Ammon's horn (tissue), 1 donor: ENCODE results near the gene LIN7C.
"Not testable (repeated sequence)": the region's sequence is repeated elsewhere in the genome, so short reads cannot be mapped to it uniquely, and the experiment has no call there.

ENCODE experiments used
- DNase-seq: peaks from one replicate; pipeline ENCODE4 v3.0.0-alpha.2; 2016; ENCODE audit warnings: low spot score

The LIN7C gene

GRCh38 chr11:27470826-27471588 is 35.6 kb downstream of the LIN7C start:
- DNase-seq, result no peak

GRCh38 chr11:27470166-27470565 is 36.4 kb downstream of the LIN7C start:
- no peak for DNase-seq

- no peak for DNase-seq
These were observed 37.4 kb downstream of the LIN7C start for GRCh38 chr11:27468995-27469695.

DNA sequence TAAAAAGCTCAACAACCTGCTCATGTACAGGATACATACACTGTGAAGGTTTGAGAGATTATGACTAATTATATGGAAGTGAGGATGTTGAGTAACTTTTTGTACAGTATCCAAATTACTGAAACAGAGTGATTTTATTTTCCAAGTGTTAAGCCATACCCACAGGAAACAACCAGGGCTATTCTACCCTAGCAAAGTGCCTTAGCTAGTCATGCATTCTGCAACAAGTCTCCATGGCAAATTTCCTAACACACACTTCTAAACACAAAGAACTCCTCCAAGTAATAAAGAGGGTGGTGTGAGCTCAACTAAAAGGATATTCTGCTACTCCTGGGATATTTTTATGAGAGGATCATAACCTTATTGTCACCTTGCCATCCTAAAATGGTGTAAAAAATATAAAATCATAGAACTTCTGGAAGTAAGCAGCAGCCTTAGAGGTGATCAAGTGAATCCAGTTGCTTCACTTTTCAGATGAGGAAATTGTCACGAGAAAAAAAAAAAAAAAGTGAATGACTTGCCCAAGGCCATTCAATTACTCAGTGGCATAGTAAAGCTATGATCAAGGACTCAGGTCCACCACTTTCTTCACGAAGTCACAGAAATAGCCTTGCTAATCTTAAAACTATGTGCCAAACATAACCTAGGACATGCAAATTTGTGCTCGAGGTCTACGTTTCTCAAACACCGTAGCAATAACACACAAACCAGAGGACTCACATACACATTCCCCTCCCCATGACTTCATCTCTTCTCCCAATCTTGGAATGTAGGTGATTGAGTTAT is 38.2 kb downstream of the LIN7C start:
- no peak for DNase-seq

DNA sequence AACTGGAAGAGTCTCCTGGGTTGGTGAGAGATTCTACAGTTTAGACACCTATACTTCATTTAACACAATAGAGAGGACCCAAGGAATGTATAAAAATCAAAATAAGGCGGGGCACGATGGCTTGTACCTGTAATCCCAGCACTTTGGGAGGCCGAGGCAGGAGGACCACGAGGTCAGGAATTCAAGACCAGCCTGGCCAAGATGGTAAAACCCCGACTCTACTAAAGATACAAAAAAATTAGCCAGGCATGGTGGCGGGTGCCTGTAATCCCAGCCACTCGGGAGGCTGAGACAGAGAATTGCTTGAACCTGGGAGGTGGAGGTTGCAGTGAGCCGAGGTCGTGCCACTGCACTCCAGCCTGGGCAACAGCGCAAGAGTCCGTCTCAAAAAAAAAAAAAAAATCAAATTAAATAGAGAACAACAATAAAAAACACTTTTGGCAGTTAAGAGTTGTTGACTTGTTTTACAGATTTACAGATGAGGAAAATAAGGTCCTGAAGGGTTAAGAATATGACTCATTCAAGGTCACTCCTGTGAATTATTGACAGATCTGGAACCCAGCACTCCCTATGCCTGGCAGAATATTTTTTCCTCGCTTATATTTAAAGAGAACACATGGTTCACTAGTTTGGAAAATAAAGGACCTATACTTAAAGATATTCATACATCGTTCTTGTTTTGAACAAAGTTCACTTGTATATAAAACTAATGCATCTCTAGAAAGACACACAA is 39.2 kb downstream of the LIN7C start:
- DNase-seq, result no peak

DNA sequence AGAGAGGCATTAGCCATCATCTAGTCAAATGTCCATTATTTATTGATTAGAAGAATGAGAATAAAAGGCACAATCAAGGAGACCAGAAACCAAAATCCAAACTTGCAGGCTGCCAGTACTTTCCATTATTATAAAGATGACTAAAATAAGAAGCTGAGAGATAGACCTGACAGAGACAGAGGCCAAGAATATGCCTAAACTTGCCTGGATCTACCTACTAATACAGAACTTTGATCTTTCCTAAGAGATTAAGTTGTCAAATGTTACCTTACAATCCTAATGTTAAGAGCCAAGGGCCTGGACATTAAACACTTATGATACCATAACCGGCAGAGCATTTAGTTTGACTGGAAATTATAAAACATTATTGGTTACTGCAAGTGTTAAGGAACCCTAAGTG is 40.2 kb downstream of the LIN7C start:
- DNase-seq, result no peak

- no peak for DNase-seq
These were observed 40.9 kb downstream of the LIN7C start for GRCh38 chr11:27465629-27466028.

- no peak for DNase-seq
These were observed 41.7 kb downstream of the LIN7C start for GRCh38 chr11:27464909-27465308.

GRCh38 chr11:27464289-27464696 is 42.3 kb downstream of the LIN7C start:
- DNase-seq, result no peak

DNA sequence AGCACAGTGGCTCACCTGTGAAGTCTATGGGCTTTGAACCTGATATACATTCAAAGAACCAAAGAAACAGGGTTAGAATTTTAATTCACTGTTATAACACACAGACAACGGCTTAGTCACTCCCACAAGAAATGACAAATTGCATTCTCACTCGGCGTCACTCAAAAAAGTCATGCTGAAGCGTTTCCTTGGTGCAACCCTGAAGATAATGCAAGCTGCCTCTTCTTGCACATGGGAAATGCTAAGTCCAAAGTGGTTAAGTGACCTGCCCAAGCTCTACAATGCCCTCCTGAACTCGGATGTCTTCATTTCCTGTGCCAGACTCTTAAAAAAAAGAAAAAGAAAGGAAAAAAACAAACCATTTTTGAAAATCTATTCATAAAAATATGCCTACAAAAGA is 44.0 kb downstream of the LIN7C start:
- no peak for DNase-seq

DNA sequence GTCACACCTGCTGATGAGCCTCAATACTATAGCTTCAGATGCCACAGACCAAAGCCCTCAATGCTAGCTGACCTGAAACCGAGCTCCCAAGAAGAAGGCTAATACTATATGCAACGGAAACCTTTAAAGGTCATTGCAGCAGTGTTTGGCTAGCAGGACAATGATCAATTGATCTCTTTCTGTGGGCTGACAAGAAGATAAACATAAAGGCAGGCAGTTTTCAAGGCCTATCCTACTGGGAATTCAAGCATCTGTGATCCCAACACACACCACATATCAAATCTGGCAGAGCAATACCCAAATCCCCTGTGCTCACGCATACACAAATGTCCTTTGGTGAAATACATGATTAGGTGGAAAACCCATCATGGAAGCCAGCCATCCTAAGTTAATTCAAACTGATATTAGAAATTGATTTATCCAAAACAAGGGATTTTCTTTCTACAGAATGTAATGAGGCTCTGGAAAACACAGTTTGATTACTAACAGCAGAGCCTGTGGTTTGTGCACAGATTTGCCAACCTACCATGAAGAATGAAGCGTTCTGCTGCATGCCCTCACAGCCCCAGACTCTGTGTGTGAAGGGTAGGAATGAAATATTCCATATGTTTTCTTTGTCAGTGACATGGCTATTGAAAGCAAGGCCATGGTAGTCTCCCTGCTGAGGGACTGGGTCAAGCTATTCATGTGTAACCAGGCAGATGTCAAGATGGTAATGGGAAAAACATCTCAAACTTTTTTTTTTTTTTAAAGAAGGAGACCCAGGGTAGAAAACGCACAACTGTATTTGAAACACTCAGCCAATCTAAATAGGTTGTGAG is 46.2 kb downstream of the LIN7C start:
- no peak for DNase-seq

GRCh38 chr11:27459191-27459590 is 47.4 kb downstream of the LIN7C start:
- DNase-seq, result no peak

- no peak for DNase-seq
These were observed 48.4 kb downstream of the LIN7C start for GRCh38 chr11:27458182-27458581.

GRCh38 chr11:27456795-27457329 is 49.7 kb downstream of the LIN7C start:
- no peak for DNase-seq

- no peak for DNase-seq
These were observed 50.3 kb downstream of the LIN7C start for GRCh38 chr11:27456140-27456794.

DNA sequence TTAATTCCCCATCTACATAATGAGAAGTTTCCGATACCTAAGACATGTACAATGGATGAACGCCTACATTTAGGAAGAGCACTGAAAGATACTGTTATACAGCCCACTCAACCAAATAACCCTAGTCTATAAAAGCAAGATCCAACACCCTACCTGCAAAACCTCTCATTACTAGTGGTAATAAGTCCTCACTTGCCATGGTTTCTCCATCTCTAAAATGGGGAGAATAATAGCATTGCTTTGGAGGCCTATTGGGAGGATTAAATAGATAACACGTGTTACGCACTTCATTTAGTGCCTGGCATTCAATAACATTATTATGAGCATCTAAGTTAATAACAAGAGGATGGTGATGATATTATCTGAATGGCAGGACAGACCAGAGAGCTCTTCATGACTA is 50.9 kb downstream of the LIN7C start:
- no peak for DNase-seq

DNA sequence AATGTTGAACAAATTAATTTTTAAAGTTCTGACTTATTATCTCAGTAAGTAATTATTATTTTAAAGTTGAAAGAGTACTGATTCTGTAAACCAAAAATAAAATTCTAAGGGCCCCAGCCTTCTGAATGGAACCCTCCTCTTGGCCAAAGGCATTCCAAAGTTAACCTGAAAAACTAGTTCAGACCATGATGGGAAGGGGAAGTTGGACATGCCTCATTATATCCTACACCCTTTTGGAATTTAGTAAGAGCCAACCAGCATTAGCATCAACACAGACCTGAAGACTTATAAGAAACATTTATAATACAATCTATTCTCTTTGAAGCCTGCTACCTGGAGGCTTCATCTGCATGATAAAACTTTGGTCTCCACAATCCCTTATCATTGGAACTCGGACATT is 52.9 kb downstream of the LIN7C start:
- no peak for DNase-seq

DNA sequence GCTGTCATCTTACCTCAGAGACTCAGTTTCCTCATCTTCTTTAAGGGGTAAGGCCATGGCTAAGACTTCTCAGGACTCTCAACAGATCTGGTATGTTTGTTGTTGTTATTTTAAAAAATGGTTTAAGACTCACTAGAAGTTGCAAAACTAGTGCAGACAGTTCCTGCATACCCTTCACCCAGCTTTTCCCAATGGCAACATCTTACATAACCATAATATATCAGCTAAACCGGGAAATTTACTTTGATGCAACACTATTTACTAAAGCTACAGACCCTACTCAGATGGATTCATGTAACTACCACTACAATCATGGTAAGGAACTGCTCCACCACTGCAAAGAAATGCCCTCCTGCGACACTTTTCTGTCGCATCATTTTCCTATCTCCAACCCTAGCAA is 54.4 kb downstream of the LIN7C start:
- no peak for DNase-seq

DNA sequence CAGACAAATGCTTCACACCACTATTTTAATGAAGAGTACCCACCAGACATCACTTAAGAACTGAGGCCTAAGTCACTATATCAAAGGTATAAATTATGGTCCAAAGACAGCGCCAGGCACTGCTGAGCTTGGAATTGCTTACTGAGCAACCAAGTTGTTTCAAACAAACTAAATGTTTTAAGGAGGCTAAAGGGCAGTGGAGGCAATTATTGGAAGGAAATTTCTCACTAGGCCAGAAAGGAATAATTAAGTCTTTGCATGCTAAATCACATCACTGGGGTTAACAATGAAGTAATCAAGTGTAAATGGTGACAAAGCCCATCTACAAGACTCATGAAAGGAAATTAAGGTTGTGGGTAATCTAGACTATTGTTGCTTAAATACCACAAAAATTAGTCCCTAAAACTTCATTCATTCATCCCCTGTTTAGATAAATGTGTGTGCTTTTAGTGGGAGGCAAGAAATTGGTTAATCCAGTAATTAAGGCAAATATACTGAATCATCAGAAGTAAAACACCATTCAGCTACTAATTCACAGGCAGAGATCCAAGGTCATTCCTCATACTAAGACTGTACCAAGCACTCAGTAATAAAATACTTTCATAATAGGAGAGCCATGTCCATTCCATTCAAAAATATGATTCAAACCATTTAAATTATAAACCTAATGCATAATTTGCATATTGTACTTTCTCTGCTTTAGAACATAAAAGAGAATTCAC is 55.2 kb downstream of the LIN7C start:
- DNase-seq, result no peak

DNA sequence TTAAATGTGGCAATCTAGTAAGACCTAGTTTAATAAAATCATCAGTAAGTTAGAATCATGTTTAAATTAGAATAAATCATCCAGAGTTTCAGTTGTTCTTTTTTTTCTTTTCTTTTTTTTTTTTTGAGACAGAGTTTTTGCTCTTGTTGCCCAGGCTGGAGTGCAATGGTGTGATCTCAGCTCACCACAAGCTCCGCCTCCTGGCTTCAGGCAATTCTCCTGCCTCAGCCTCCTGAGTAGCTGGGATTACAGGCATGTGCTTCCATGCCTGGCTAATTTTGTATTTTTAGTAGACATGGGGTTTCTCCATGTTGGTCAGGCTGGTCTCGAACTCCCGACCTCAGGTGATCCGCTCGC is 58.4 kb downstream of the LIN7C start:
- DNase-seq, result not testable (repeated sequence)
